HEK293T (cell line): ENCODE measurements around the gene PBX1.

Experiments used
- CTCF ChIA-PET: fragments of 350-600 bp; formaldehyde crosslinking; extraction: SDS; loops from one replicate; lab custom pipeline; 2021; ENCODE audit warnings: antibody characterized with exemption, inconsistent platforms; lab: Yijun Ruan, JAX
- POLR2A ChIA-PET: fragments of 350-600 bp; formaldehyde crosslinking; extraction: SDS; loops from one replicate; lab custom pipeline; 2020; ENCODE audit warnings: antibody characterized with exemption, inconsistent platforms; lab: Yijun Ruan, JAX
- DNase-seq: peaks from one replicate; pipeline ENCODE4 v3.0.0; 2012; ENCODE audit warnings: mixed read lengths; ENCODE audit errors: extremely low spot score
- ARNT ChIP-seq: fragments of 450-650 bp; IDR thresholded peaks from 2 replicates; pipeline ENCODE4 v1.6.1; 2017; ENCODE audit warnings: mild to moderate bottlenecking
- BHLHE40 ChIP-seq: fragments of 450-650 bp; IDR thresholded peaks from 2 replicates; pipeline ENCODE4 v1.6.1; 2016; ENCODE audit warnings: mild to moderate bottlenecking, moderate library complexity, borderline replicate concordance
- CTBP1 ChIP-seq: fragments of 450-650 bp; IDR thresholded peaks from 2 replicates; pipeline ENCODE4 v1.6.1; 2016; ENCODE audit warnings: borderline replicate concordance
- ELF4 ChIP-seq: fragments of 450-650 bp; IDR thresholded peaks from 2 replicates; pipeline ENCODE4 v1.6.1; 2017; ENCODE audit warnings: antibody characterized with exemption
- FOXA1 ChIP-seq: fragments of 450-650 bp; IDR thresholded peaks from 2 replicates; pipeline ENCODE4 v1.6.1; 2016; ENCODE audit warnings: mild to moderate bottlenecking
- FOXK2 ChIP-seq: fragments of 450-650 bp; IDR thresholded peaks from 2 replicates; pipeline ENCODE4 v1.6.1; 2016; ENCODE audit warnings: mild to moderate bottlenecking
- FOXM1 ChIP-seq: fragments of 450-650 bp; IDR thresholded peaks from 2 replicates; pipeline ENCODE4 v1.6.1; 2017; ENCODE audit warnings: mild to moderate bottlenecking, borderline replicate concordance
- HDGF ChIP-seq: fragments of 450-650 bp; IDR thresholded peaks from 2 replicates; pipeline ENCODE4 v1.6.1; 2017; ENCODE audit warnings: antibody characterized with exemption, borderline replicate concordance
- L3MBTL2 ChIP-seq: fragments of 450-650 bp; conservative IDR thresholded peaks from 2 replicates; pipeline ENCODE4 v1.6.1; 2016; ENCODE audit warnings: mild to moderate bottlenecking
- LEF1 ChIP-seq: fragments of 450-650 bp; IDR thresholded peaks from 2 replicates; pipeline ENCODE4 v1.6.1; 2017; ENCODE audit warnings: mild to moderate bottlenecking, borderline replicate concordance
- NFRKB ChIP-seq: fragments of 450-650 bp; IDR thresholded peaks from 2 replicates; pipeline ENCODE4 v1.6.1; 2016; ENCODE audit warnings: mild to moderate bottlenecking, moderate library complexity
- SP1 ChIP-seq: fragments of 450-650 bp; IDR thresholded peaks from 2 replicates; pipeline ENCODE4 v1.6.1; 2017
- SUZ12 ChIP-seq: fragments of 450-650 bp; IDR thresholded peaks from 2 replicates; pipeline ENCODE4 v1.6.1; 2016; ENCODE audit warnings: mild to moderate bottlenecking
- TARDBP ChIP-seq: fragments of 450-650 bp; IDR thresholded peaks from 2 replicates; pipeline ENCODE4 v1.6.1; 2016
- ZNF384 ChIP-seq: fragments of 450-650 bp; IDR thresholded peaks from 2 replicates; pipeline ENCODE4 v1.6.1; 2016
- TF ChIP-seq, protein P1 (sequence below): fragments of 450-650 bp; IDR thresholded peaks from 2 replicates; pipeline ENCODE4 v1.6.1; 2016

The PBX1 gene

GRCh38 chr1:164662462-164662861, 103.5 kb downstream of the PBX1 start:
- TF ChIP-seq HDGF = no peak
- TF ChIP-seq FOXM1 = no peak
- no peak for TF ChIP-seq ELF4
- no peak for TF ChIP-seq CTBP1
- TF ChIP-seq FOXK2 = no peak
- TF ChIP-seq, protein P1, sequence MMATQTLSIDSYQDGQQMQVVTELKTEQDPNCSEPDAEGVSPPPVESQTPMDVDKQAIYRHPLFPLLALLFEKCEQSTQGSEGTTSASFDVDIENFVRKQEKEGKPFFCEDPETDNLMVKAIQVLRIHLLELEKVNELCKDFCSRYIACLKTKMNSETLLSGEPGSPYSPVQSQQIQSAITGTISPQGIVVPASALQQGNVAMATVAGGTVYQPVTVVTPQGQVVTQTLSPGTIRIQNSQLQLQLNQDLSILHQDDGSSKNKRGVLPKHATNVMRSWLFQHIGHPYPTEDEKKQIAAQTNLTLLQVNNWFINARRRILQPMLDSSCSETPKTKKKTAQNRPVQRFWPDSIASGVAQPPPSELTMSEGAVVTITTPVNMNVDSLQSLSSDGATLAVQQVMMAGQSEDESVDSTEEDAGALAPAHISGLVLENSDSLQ = no peak
- TF ChIP-seq TARDBP = no peak
- TF ChIP-seq SP1 = no peak
- no peak for TF ChIP-seq L3MBTL2
- TF ChIP-seq SUZ12 = no peak
- no peak for TF ChIP-seq LEF1
- TF ChIP-seq ARNT = no peak
- TF ChIP-seq BHLHE40 = no peak
- no peak for TF ChIP-seq ZNF384
- TF ChIP-seq FOXA1 = no peak
- no peak for TF ChIP-seq NFRKB
- DNase-seq = no peak
- ChIA-PET CTCF (no interaction called here), POLR2A (no interaction called here)

- ChIA-PET CTCF (no interaction called here), POLR2A (no interaction called here)
- TF ChIP-seq ARNT (no peak), TARDBP (no peak), SP1 (no peak), FOXK2 (no peak), ELF4 (no peak), FOXM1 (no peak), ZNF384 (no peak), L3MBTL2 (no peak), HDGF (no peak), BHLHE40 (no peak)
- no peak for DNase-seq
These were observed 104.0 kb downstream of the PBX1 start for GRCh38 chr1:164662955-164663354.

DNA sequence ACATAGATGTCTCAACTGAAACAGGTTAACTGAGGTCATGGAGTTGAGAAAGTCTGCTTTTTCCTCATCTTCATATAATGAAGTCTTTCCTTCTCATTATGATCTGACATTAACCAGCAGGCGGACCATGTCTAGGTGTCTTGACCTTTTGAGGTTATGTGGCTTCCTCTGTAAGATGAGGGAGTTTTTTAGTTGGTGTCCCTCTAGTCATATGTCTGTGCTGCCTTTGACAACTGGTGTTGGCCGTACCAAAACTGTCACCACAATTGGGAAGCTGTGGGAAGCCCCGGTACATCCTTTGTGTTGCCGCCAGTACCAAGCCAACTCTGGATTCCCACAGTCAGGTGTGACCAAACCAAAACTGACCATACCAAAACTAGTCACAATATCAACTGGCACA, 105.1 kb downstream of the PBX1 start:
- DNase-seq = no peak
- ChIA-PET CTCF (no interaction called here), POLR2A (no interaction called here)
- no peak for TF ChIP-seq CTBP1
- no peak for TF ChIP-seq BHLHE40

DNA sequence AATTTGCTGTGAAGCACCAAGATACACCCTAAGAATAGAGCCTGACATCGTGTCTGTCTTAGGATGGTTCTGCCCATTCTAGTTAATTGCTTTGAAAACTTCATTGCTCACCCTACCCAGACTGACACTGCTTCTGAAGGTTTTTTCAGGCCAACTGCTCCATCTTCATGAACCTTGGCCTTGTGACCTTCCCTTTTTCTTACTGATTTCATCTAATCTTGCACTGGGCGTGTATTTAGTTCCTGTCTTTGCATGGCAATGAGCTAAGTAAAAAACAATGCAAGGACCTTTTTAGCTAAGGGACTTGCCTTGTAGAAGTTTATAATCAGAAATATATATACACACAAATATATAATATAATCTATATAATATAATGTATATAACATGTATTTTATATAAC, 108.0 kb downstream of the PBX1 start:
- no peak for TF ChIP-seq BHLHE40
- TF ChIP-seq SP1 = no peak
- TF ChIP-seq FOXM1 = no peak
- no peak for TF ChIP-seq LEF1
- TF ChIP-seq FOXK2 = no peak
- no peak for TF ChIP-seq SUZ12
- TF ChIP-seq ZNF384 = no peak
- TF ChIP-seq NFRKB = no peak
- TF ChIP-seq ELF4 = no peak
- no peak for TF ChIP-seq L3MBTL2
- no peak for TF ChIP-seq HDGF
- no peak for TF ChIP-seq FOXA1
- no peak for TF ChIP-seq TARDBP
- no peak for TF ChIP-seq ARNT
- TF ChIP-seq, protein P1 = no peak
- POLR2A ChIA-PET = no interaction called here
- CTCF ChIA-PET = no interaction called here
- no peak for DNase-seq

DNA sequence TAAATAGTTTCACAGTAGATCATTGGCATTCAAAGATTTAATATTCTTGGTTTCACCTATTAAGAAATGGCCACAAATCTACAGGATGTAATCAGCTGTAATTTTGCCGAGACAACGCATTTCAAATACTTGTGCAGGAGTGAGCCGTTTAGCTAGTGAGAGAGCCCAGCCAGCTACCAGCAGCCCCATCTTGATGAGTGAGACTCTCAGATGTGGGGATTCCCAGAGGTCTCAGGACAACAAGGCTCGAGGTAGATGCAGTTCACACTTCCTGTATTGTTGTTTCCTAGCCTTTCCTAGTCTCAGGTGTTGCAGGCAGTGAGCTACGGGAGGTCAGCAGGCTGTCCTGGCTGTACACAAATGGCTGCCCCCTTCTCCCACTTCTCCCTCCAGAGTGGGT, 108.6 kb downstream of the PBX1 start:
- no peak for TF ChIP-seq NFRKB
- no peak for TF ChIP-seq FOXM1
- TF ChIP-seq SUZ12 = no peak
- TF ChIP-seq, protein P1 = no peak
- no peak for TF ChIP-seq TARDBP
- TF ChIP-seq ELF4 = no peak
- TF ChIP-seq FOXA1 = no peak
- TF ChIP-seq CTBP1 = no peak
- no peak for TF ChIP-seq LEF1
- TF ChIP-seq ARNT = no peak
- no peak for TF ChIP-seq ZNF384
- TF ChIP-seq SP1 = no peak
- no peak for TF ChIP-seq L3MBTL2
- no peak for TF ChIP-seq BHLHE40
- no peak for TF ChIP-seq HDGF
- no peak for TF ChIP-seq FOXK2
- DNase-seq = no peak
- ChIA-PET POLR2A (no interaction called here), CTCF (no interaction called here)

GRCh38 chr1:164668491-164669400, 109.8 kb downstream of the PBX1 start:
- TF ChIP-seq LEF1 (no peak), HDGF (no peak), SP1 (no peak), TARDBP (no peak), ZNF384 (no peak), FOXK2 (no peak), ARNT (no peak)
- CTCF ChIA-PET = no interaction called here
- no peak for DNase-seq
- POLR2A ChIA-PET = no interaction called here
